SIG-M5 treated with dmso at 0.1 percent for 504 hours (cell line): Measurements from ENCODE around the gene ASIC2.

ENCODE experiments used
- DNase-seq: peaks from one replicate; lab custom pipeline; 2025; ENCODE audit not compliant: unreplicated experiment; lab: John Stamatoyannopoulos, UW

ASIC2 gene

DNA sequence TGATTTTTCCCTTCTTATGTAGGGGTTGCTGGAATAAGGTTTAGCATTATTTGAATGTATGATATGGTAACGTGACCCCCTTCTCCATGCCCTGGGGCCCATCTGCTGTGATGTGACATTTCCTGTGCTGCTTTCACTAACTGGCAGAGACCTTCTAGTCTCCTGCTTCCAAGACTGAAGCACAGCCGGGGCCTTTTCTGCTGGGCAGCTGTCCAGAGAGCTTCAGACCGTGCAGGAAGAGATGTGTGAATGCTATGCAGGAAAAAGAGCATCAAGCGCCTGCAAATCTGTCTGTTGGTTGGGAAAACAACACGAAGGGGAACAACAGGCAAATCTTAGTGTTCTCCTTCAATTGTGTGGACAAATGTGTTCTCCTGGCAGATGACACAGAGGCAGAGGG lies 173.0 kb downstream of the ASIC2 start:
- no peak for DNase-seq

DNA sequence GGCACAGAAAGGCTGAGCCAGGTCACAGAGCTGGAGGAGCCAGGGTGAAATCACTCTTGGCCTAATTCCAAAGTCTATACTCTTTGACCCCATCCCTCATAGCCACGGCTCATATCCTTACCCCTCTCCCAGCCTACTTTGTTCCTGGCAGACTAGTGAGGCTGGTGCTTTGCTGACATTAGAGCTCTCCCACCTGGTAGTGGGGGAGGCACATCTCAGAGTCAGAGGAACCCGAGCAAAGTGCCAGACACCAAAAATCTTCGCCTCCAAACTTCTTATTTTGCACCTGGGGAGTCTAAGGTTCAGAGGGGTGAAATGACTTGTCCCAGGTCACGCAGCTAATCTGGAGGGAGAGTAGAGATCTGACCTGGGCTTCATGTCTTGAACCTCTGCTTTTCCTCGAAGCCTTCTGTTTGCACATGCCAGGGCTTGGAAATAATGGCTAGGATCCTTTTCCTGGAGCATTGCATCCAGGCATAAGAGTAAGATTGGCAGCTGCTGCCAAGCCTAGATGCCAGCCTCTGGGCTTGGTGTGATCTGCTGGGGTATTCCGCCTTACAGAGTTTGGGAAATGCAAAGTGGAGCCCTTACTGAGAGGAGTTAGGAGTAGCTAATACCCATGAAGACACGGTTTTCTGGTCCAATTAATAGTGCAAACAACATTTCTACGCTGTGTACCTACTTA lies 174.6 kb downstream of the ASIC2 start:
- DNase-seq: no peak

DNA sequence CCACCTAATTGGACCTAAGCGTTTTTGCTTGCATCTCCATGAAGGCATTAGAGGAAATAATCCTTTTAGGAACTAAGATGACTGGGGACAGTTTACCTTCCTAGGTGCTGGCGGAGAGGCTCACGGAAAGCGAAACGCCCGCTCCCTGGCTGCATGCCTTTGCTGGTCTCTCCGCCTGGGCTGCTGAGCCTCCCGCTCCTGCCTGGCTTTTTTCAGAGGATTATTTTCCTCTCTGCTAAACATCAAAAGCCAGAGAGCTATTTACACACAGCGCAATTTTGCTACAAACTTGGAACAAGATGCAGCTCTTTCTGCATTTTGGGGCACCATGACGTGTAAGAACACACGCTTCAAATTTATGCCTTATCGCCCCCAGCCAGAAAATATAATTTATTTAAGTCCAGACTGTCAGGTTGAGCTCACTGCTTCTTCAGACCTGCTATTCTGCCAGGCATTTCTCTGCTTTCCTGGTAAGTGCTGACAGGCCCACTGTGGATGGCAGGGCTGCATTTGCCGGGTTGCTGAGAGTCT lies 177.0 kb downstream of the ASIC2 start:
- no peak for DNase-seq

DNA sequence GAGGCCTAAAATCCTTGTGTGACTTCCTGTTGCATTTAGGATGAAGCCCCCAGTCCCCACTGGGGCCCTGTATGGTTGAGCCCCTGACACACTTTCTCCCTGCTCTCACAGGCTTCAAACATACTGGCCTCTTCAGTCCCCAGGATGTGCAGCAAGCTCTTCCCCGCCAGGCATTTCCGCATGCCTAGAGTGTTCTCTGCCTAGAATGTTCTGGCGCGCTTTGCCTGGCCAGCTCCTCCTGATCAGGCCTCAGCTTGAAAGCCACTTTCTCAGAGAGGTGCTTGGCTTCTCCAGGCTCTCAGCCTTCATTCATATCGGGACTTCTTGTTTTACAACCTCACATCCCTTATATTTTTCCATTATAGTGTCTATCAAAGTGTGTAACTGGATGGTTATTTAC lies 177.7 kb downstream of the ASIC2 start:
- DNase-seq: no peak

DNA sequence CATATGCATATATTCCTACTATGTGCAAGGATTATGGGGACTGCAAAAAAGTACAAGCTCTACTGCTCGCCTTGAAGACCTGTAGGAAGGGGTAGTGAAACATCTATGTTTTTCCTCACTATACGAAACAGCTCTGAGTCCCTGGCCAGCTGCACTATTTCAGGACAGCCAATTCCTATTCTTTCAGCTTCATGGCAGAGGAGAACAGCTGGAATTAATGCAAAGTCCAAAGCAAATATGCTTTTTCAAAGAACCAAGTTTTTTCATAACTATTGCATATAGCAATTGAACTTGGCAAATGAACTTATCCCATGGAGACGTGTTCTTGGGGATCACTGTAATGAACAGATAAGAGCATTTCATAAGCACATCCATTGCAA lies 179.1 kb downstream of the ASIC2 start:
- no peak for DNase-seq

GRCh38 chr17:33113276-33113990 lies 179.7 kb downstream of the ASIC2 start:
- no peak for DNase-seq

- DNase-seq: no peak
Observed at GRCh38 chr17:33112763-33113162, 180.3 kb downstream of the ASIC2 start.

- DNase-seq: no peak
Observed at GRCh38 chr17:33109336-33110072, 183.6 kb downstream of the ASIC2 start.

DNA sequence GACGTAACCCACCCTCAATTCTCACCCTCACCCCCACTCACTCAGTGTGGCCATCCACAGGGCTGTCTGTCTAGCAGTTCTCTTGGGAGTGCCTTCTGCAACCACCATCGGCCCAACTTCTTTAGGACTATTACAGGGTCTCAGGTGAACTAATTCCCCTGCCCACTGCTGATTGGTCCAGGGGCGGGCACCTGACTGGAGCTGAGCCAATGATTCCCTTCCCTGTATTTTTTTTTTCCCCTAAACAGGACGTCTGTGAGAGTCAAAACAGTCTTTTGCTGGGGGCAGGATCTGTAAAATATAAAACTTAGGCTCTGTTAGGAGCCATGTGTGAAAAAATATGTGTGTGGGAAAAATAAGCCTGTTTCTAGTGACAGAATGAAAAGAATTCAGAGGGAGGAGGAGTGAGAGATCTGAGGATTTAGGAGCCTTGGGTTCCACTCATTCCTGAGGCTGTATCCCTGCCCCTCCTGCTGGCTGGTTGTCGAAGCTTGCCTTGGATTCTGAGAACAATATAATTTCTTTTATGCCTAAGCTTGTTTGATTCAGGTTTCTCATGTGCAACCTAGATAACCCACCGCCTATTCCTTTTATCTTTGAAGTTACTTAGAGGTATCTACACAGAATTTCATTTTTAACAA lies 186.4 kb downstream of the ASIC2 start:
- DNase-seq: no peak

DNA sequence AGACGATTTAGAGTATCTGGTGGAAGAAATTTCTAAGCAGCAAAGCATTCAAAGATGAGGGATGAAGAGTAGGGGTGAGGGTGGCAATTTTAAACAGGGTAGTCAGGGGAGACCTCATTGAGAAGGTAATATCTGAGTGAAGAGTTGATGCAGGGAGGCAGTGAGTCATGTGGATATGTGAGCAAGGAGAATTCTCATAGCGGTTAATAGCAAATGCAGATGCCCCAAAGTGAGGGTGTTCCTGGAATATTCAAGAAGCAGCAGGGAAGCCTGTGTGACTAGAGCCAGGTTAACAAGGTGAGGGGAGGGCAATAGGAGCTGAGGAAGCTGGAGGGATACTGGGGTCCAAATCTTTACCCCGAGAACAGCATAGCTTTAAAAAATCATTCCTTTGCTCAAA lies 187.2 kb downstream of the ASIC2 start:
- DNase-seq: no peak

GRCh38 chr17:33099906-33100305 lies 193.2 kb downstream of the ASIC2 start:
- no peak for DNase-seq

GRCh38 chr17:33099252-33099651 lies 193.8 kb downstream of the ASIC2 start:
- no peak for DNase-seq

DNA sequence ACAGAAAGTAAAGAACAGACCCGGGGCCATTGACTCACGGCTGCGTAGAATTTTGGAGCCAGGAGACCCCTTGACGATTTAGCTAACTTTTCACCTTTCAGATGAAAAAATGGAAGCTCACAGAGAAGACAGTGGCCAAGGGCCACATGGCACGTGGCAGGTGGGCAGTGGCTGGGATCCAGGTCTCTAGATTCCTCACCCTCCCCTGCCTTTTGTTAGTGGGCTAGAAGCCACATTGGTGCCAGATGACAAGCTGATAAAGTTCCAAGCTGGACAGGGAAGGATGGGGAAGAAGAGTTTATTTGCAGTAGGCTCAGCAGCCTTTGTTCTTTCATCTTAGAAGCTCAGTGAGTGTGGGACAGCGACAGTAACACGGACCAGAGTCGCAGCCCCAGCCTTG lies 195.7 kb downstream of the ASIC2 start:
- DNase-seq: no peak

- DNase-seq: no peak
Observed at GRCh38 chr17:33096161-33096560, 196.9 kb downstream of the ASIC2 start.

GRCh38 chr17:33091271-33091670 lies 201.8 kb downstream of the ASIC2 start:
- DNase-seq: no peak

- DNase-seq: no peak
Observed at GRCh38 chr17:33090806-33091205, 202.3 kb downstream of the ASIC2 start.

GRCh38 chr17:33086878-33087277 lies 206.2 kb downstream of the ASIC2 start:
- DNase-seq: no peak

DNA sequence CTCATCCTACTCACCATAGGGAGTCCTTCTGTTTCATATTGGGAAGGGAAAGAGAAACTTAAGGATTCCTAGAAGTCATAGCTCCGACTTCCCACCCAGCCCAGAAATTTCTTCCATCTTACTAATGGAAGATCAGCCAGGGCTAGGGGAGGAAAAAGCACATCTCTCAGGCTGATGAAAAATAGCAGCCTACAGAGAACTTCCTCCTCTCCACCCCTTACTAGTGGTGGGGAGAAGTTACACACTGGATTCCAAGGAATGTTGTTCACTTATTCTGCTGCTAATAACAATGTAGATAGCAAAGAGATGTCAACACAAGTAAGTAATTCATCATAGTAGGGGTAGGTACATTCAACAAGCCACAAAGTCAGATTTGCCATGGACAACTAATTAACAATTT lies 207.1 kb downstream of the ASIC2 start:
- DNase-seq: no peak

- DNase-seq: no peak
Observed at GRCh38 chr17:33085256-33085655, 207.8 kb downstream of the ASIC2 start.

GRCh38 chr17:33084755-33085154 lies 208.3 kb downstream of the ASIC2 start:
- DNase-seq: no peak

DNA sequence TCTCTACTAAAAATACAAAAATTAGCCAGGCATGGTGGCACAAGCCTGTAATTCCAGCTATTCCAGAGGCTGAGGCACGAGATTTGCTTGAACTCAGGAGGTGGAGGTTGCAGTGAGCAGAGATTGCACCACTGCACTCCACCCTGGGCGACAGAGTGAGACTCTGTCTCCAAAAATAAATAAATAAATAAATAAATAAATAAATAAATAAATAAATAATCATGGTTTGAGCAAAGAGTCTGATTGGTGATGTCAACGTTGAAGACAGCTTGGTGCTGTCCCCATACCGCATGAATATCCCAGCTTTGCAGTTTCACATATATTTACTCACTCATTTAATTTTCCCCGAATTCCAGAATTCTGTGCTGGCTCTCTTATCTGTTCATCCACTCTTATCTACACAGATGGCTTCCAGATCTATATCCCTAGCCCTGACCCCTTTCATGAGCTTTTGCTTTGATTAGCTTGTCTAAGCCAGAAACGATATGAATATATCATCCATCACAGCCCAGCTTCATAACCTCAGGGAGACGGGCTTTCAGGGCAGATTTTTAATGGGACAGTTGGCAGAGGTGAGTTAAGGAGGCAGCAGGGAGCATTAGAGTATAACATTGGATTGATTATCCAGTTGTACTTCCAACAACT lies 210.4 kb downstream of the ASIC2 start:
- DNase-seq: no peak
